Psoas muscle (tissue), 8 donors: ENCODE data around the gene RGS2. TPM values are rescaled to one million over a fixed set of nuclear protein-coding genes. Genes with fewer than 3 reads are reported as not detected.
A peak's percentile ranks its signal among the peaks of the same experiment; 100 is the strongest.

Source experiments
- ATAC-seq, 4 donors: fragments of 200-7000 bp; cut with Tn5 transposase; one replicate each; pipeline ENCODE4 v1.9.1; 2020; ENCODE audit warnings: moderate library complexity in 3 of 4, mild to moderate bottlenecking in 2 of 4
- DNase-seq, 2 donors: peaks; one replicate each; pipeline ENCODE4 v3.0.0-alpha.2; 2020
- H3K27ac ChIP-seq: fragments of 200-600 bp; one replicate; pipeline ENCODE4 v1.8.0; 2022
- H3K27me3 ChIP-seq, 3 donors: fragments of 200-600 bp in 1 of 3; one replicate each; pipeline versions ENCODE4 v1.6.1 to v1.8.0; 2013 to 2022; ENCODE audit warnings: low read length in 2 of 3, mild to moderate bottlenecking in 2 of 3, moderate library complexity in 1 of 3; ENCODE audit not compliant: insufficient read depth in 3 of 3
- H3K36me3 ChIP-seq, 2 donors: fragments of 200-600 bp in 1 of 2; one replicate each; pipeline versions ENCODE4 v1.6.1 to v1.8.0; 2013 to 2022; ENCODE audit warnings: low read depth in 1 of 2, mild to moderate bottlenecking in 1 of 2, moderate library complexity in 1 of 2; ENCODE audit not compliant: insufficient read depth in 1 of 2
- H3K4me1 ChIP-seq: fragments of 200-600 bp; one replicate; pipeline ENCODE4 v1.8.0; 2022
- H3K4me3 ChIP-seq: fragments of 200-600 bp; one replicate; pipeline ENCODE4 v1.8.0; 2022; ENCODE audit warnings: mild to moderate bottlenecking
- H3K9me3 ChIP-seq: fragments of 200-600 bp; one replicate; pipeline ENCODE4 v1.8.0; 2022
- WGBS, 3 donors: extraction: QIAGEN DNeasy Blood & Tissue Kit; methylation state at CpG; one replicate each; pipeline versions ENCODE4 v1.1.6 to v1.1.7; 2013; 5-methylcytosine and 5-hydroxymethylcytosine counted together
- intact Hi-C, 2 donors: fragments of 100-400 bp; cut with DNase I; formaldehyde crosslinking; loops; one replicate each; pipeline versions ENCODE4 v1.11.0 to v1.14.2; 2022
- long read RNA-seq, 2 donors: library from polyadenylated mRNA; unstranded; transcript quantifications; one replicate each; pipeline ENCODE4 v2.0.0, GENCODE V29; 2021
- polyA plus RNA-seq, 3 donors: library from polyadenylated mRNA; stranded (reverse); fragments of 200-250 nt; gene quantifications; one replicate each; pipeline ENCODE4 v1.2.3, GENCODE V29; 2013
- total RNA-seq, 4 donors: library from RNA; stranded (reverse); fragmentation: NEBNext Ultra II Directional in 2 of 4; extraction: Animal tissue kit (Norgen Biotek cat#: 25700) in 2 of 4; gene quantifications; one replicate each; pipeline versions ENCODE4 v1.2.1 to v1.2.4, GENCODE V29; 2021 to 2023
- TF ChIP-seq, protein P1 (sequence below): fragments of 200-600 bp; IDR thresholded peaks from one replicate; pipeline ENCODE4 v1.8.0; 2022; ENCODE audit warnings: antibody characterized with exemption
- donor health status: healthy with polysubstance abuse.
- donor health status: DM: no; HTN: no; CAD: no; lungs with moderate emphysema.
- donor health status: Bipolar disorder and iron deficiency.
- donor health status: healthy.
- donor health status: DM: yes; HTN: yes; CAD: no.
- donor health status: DM: no; HTN: no; CAD: no.
- donor health status: DM: no; HTN: no; CAD: no.
- donor health status: DM: yes; HTN: yes; CAD: no.

The RGS2 gene, protein sequence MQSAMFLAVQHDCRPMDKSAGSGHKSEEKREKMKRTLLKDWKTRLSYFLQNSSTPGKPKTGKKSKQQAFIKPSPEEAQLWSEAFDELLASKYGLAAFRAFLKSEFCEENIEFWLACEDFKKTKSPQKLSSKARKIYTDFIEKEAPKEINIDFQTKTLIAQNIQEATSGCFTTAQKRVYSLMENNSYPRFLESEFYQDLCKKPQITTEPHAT
- total RNA-seq (1 to 10 TPM; 3.5 to 4.7 (median 3.8) TPM), polyA plus RNA-seq (10 to 100 TPM in 1 of 3 donors, 1 to 10 TPM in 2; 1.9 to 47.6 (median 4.5) TPM)
- long read RNA-seq, donor 1 = 0 reads
- long read RNA-seq, donor 2 = 0 reads

DNA sequence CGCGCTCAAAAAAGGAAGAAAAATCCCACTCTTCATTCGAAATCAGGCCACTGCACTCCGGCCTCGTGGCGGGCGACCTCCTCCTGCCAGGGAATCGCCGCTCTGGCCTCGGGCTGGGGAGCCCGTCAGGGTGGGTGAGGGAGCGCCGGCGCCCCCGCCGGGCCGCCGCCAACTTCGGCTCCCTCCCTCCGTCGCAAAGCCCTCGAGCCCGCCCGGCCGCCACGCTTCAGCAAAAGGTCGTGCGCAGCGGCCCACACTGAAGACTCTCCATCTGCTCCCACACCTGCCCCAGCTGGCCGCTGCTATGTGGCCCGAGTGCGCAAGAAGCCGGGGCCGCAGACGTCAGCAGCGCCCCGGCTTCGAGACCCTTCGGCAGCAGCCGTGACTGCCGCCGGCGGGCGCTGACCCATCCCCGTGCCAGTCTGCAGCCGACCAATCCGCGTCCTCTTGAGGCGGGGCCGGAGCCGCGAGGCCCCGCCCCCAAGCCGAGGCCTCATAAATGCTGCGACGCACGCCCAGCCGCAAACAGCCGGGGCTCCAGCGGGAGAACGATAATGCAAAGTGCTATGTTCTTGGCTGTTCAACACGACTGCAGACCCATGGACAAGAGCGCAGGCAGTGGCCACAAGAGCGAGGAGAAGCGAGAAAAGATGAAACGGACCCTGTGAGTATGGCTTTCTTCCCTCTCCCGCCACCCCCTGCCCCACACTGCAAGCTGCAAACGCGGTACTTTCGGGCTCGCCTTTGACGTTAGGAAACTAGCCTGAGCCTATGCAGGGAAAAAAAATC lies at the start of gene RGS2:
Gene RGS2, plus strand, starts transcription at position 522 of the 789 bp plus-strand sequence. Its CDS starts 33 bp downstream, at position 555.
- ATAC-seq (peak; percentile 98 to 99 (median 98)), DNase-seq (peak; percentile 90 to 93)
- intact Hi-C loops = loop anchor here (5.0 to 10.0 kb wide), 3 partner anchors 204 to 314 kb away; partner anchors contain the start of gene CDC73 (in 1 of the 2)
- TF ChIP-seq, protein P1, sequence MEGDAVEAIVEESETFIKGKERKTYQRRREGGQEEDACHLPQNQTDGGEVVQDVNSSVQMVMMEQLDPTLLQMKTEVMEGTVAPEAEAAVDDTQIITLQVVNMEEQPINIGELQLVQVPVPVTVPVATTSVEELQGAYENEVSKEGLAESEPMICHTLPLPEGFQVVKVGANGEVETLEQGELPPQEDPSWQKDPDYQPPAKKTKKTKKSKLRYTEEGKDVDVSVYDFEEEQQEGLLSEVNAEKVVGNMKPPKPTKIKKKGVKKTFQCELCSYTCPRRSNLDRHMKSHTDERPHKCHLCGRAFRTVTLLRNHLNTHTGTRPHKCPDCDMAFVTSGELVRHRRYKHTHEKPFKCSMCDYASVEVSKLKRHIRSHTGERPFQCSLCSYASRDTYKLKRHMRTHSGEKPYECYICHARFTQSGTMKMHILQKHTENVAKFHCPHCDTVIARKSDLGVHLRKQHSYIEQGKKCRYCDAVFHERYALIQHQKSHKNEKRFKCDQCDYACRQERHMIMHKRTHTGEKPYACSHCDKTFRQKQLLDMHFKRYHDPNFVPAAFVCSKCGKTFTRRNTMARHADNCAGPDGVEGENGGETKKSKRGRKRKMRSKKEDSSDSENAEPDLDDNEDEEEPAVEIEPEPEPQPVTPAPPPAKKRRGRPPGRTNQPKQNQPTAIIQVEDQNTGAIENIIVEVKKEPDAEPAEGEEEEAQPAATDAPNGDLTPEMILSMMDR = no peak
- Histone ChIP-seq H3K27ac (peak within 1 kb of the TSS; percentile 66), H3K4me1 (peaks cover 14% of the 10 kb centered on the region), H3K36me3 (peaks cover 0 to 12% of the 10 kb centered on the region in 2 donors), H3K27me3 (no peaks in the 10 kb centered on the region), H3K4me3 (peak within 1 kb of the TSS; percentile 78), H3K9me3 (no peaks in the 10 kb centered on the region)
- 0 to 1% (median 1%) methylated on average over 58 to 72 of the region's 72 CpGs for WGBS, 3 donors

DNA sequence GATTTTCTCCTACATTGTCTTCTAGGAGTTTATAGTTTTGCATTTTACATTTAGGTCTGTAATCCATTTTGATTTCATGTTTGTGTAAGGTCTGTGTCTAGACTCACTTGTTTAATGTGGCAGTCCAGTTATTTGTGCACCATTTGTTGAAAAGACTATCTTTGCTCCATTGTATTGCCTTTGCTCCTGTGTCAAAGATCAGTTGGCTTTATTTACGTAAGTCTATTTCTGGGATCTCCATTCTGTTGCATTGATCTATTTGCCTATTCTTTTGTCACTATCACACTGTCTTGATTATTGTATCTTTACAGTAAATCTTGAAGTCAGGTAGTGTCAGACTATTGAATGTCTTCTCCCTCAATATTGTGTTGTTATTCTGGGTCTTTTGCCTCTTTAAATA lies 49.7 kb upstream of the RGS2 start:
- TF ChIP-seq, protein P1 = no peak
- Histone ChIP-seq H3K4me1 (no peaks in the 10 kb centered on the region), H3K9me3 (no peaks in the 10 kb centered on the region), H3K27me3 (no peaks in the 10 kb centered on the region), H3K4me3 (no peak overlapping the region), H3K36me3 (no peaks in the 10 kb centered on the region), H3K27ac (no peak overlapping the region)
- 88 to 91% (median 89%) methylated on average over 1 of the region's 1 CpG for WGBS, 3 donors
- ATAC-seq (no peak), DNase-seq (no peak)
- intact Hi-C loops = no loop called here

DNA sequence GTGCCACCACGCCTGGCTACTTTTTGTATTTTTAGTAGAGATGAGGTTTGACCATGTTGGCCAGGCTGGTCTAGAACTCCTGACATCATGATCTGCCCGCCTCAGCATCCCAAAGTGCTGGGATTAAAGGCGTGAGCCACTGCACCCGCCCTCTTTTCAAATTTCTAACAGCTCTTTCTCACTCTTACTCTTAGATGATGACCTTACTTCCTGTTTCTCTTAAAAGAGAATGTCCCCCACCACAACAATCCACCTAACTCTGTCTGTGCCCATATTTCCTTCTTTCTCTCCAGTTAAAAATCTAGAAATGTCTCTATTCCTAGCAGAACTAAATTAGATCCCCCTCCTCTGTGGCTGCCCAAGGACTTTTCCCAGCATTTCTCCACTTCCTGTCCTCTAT lies 46.6 kb upstream of the RGS2 start:
- ATAC-seq = no peak
- no peaks in the 10 kb centered on the region for H3K9me3 ChIP-seq
- 89 to 92% (median 92%) methylated on average over 4 of the region's 4 CpGs for WGBS, 3 donors
- DNase-seq = no peak
- H3K27ac ChIP-seq = no peak overlapping the region
- no peaks in the 10 kb centered on the region for H3K36me3 ChIP-seq
- H3K4me3 ChIP-seq = no peak overlapping the region
- H3K27me3 ChIP-seq = no peaks in the 10 kb centered on the region
- intact Hi-C loops = no loop called here
- TF ChIP-seq, protein P1 = no peak
- no peaks in the 10 kb centered on the region for H3K4me1 ChIP-seq

DNA sequence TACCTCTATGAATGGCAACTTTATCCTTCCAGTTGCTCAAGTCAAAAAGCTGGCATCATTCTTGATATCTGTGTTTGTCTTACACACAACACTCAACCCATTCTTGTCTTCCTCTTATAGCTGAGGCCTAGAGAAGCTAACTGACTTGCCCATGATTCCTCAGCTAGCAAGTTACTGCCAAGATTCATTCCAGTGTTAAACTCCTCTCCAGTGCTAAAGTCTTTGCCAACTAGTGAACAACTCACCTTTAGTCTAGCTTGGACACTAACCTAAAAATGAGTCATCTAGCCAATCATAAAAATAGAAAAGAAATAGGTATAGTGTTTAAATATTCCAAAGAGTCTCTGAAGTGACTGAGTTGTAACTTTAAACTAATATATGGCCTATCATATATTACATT lies 45.6 kb upstream of the RGS2 start:
- DNase-seq (no peak), ATAC-seq (no peak)
- Histone ChIP-seq H3K4me1 (no peaks in the 10 kb centered on the region), H3K9me3 (no peaks in the 10 kb centered on the region), H3K36me3 (no peaks in the 10 kb centered on the region), H3K4me3 (no peak overlapping the region), H3K27me3 (no peaks in the 10 kb centered on the region), H3K27ac (no peak overlapping the region)
- TF ChIP-seq, protein P1 = no peak
- intact Hi-C loops = no loop called here
